Activated CD4-positive, alpha-beta T cell treated with anti-CD3 and anti-CD28 coated beads, Interleukin-2, amount 50 U/mL, for 48 hours (primary cell): Measurements from ENCODE around the gene SGPL1.
A peak's percentile ranks its signal among the peaks of the same experiment; 100 is the strongest.

Source experiments
- DNase-seq, 2 experiments: peaks; one replicate each; pipeline ENCODE4 v3.0.0-alpha.2; 2020

Gene SGPL1

GRCh38 chr10:70886921-70887665, 71.3 kb downstream of the SGPL1 start:
- no peak for DNase-seq

- peak; percentile 73 to 75 for DNase-seq
These were observed 72.4 kb downstream of the SGPL1 start, which contains the start of gene PCBD1 for GRCh38 chr10:70887804-70888800. Gene PCBD1, minus strand, starts transcription at chr10:70888565. Its CDS starts 32 bp downstream, at chr10:70888533.

GRCh38 chr10:70889291-70889690, 73.5 kb downstream of the SGPL1 start:
- no peak for DNase-seq

- no peak for DNase-seq
These were observed 75.2 kb downstream of the SGPL1 start for GRCh38 chr10:70890917-70891431.

GRCh38 chr10:70891627-70892026, 75.9 kb downstream of the SGPL1 start:
- DNase-seq, result no peak

- DNase-seq, result no peak
These were observed 76.9 kb downstream of the SGPL1 start for GRCh38 chr10:70892631-70893030.

- DNase-seq, result no peak
These were observed 77.7 kb downstream of the SGPL1 start for GRCh38 chr10:70893227-70894006.

- no peak for DNase-seq
These were observed 78.7 kb downstream of the SGPL1 start for GRCh38 chr10:70894416-70894815.

GRCh38 chr10:70896551-70896950, 80.8 kb downstream of the SGPL1 start:
- no peak for DNase-seq

- DNase-seq, result no peak
These were observed 82.9 kb downstream of the SGPL1 start for GRCh38 chr10:70898687-70899086.

GRCh38 chr10:70899096-70899495, 83.3 kb downstream of the SGPL1 start:
- DNase-seq, result no peak

- no peak for DNase-seq
These were observed 85.6 kb downstream of the SGPL1 start for GRCh38 chr10:70901276-70901878.

- no peak for DNase-seq
These were observed 87.0 kb downstream of the SGPL1 start for GRCh38 chr10:70902661-70903261.

GRCh38 chr10:70903262-70903921, 87.6 kb downstream of the SGPL1 start:
- DNase-seq, result peak; percentile 34 to 42

GRCh38 chr10:70905071-70906021, 89.6 kb downstream of the SGPL1 start:
- no peak for DNase-seq

GRCh38 chr10:70906031-70906783, 90.5 kb downstream of the SGPL1 start:
- DNase-seq, result no peak

- DNase-seq, result no peak
These were observed 91.3 kb downstream of the SGPL1 start for GRCh38 chr10:70906953-70907636.

- no peak for DNase-seq
These were observed 92.1 kb downstream of the SGPL1 start for GRCh38 chr10:70907637-70908405.
